ENCODE data around the gene PARN. TPM values are rescaled to one million over a fixed set of nuclear protein-coding genes. Genes with fewer than 3 reads are reported as not detected.

The PARN gene
- total RNA-seq, 1 experiment from 2014 or later = 57.8 TPM

GRCh38 chr16:14448879-14449278 is 181.2 kb downstream of the PARN start:
- H3K36me3 ChIP-seq (ENCODE audit: control insufficient read depth, insufficient read depth, low read length) = no peaks in the 10 kb centered on the region; the same call in 1 of the 2 replicates
- no TSS peak for BruUV-seq (replicated peaks)
- H3K4me3 ChIP-seq (ENCODE audit: low read depth in 2 of 2, low read length in 2 of 2) = no peak overlapping the region
- no peaks in the 10 kb centered on the region for H3K27me3 ChIP-seq (ENCODE audit: control insufficient read depth, insufficient read depth, low read length)
- intact Hi-C loops (cut with micrococcal nuclease; ENCODE audit: unreplicated experiment) = no loop called here
- H3K9me3 ChIP-seq (ENCODE audit: control insufficient read depth, insufficient read depth, low read depth, low read length) = no peaks in the 10 kb centered on the region
- in situ Hi-C loops (cut with HindIII; ENCODE audit: low pct_unique_long_range_greater_than_20kb, low sequenced_read_pairs) = no loop called here
- ChIA-PET CTCF (interaction anchor here (0.6 kb wide), 1 partner anchor 699 kb away, joined by 3 read pairs; no protein-coding TSS in a partner anchor), POLR2A (no interaction called here)
- H3K4me1 ChIP-seq (ENCODE audit: control insufficient read depth, insufficient read depth, low read length) = no peaks in the 10 kb centered on the region
- ATAC-seq (no peak), DNase-seq (ENCODE audit: low read depth, low spot score) (no peak)
- no peak overlapping the region for H3K27ac ChIP-seq (ENCODE audit: low read length)
- TF ChIP-seq SIN3A (IDR thresholded peaks at IDR 0.05; ENCODE audit: borderline replicate concordance, insufficient read depth, low read depth, low read length) (no peak), TCF7L2 (IDR thresholded peaks at IDR 0.05; ENCODE audit: low read depth, low read length) (no peak), REST (IDR thresholded peaks at IDR 0.05; ENCODE audit: insufficient read depth in 1 of 2, low read depth in 2 of 2, low read length in 1 of 2) (no peak), POLR2AphosphoS5 (IDR thresholded peaks at IDR 0.05; ENCODE audit: low read depth, low read length) (no peak)
- TF ChIP-seq, protein P1, sequence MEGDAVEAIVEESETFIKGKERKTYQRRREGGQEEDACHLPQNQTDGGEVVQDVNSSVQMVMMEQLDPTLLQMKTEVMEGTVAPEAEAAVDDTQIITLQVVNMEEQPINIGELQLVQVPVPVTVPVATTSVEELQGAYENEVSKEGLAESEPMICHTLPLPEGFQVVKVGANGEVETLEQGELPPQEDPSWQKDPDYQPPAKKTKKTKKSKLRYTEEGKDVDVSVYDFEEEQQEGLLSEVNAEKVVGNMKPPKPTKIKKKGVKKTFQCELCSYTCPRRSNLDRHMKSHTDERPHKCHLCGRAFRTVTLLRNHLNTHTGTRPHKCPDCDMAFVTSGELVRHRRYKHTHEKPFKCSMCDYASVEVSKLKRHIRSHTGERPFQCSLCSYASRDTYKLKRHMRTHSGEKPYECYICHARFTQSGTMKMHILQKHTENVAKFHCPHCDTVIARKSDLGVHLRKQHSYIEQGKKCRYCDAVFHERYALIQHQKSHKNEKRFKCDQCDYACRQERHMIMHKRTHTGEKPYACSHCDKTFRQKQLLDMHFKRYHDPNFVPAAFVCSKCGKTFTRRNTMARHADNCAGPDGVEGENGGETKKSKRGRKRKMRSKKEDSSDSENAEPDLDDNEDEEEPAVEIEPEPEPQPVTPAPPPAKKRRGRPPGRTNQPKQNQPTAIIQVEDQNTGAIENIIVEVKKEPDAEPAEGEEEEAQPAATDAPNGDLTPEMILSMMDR (IDR thresholded peaks at IDR 0.05) = no peak

DNA sequence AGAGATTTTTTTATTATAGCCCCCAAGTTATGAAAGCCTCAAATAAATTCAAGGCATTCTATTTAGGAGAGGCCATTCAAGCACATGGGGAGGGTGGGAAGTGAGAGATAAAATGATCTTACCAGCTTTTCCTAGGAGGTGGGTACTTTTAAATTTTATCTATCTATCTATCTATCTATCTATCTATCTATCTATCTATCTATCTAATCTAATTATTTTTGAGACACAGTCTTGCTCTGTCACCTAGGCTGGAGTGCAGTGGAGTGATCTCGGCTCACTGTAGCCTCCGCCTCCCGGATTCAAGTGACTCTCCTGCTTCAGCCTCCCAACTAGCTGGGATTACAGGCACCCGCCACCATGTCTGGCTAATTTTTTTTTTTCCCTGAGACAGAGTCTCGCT is 182.3 kb downstream of the PARN start:
- ChIA-PET CTCF (no interaction called here), POLR2A (no interaction called here)
- DNase-seq (ENCODE audit: low read depth, low spot score) (no peak), ATAC-seq (no peak)
- in situ Hi-C loops (cut with HindIII; ENCODE audit: low pct_unique_long_range_greater_than_20kb, low sequenced_read_pairs) = no loop called here
- H3K4me1 ChIP-seq (ENCODE audit: control insufficient read depth, insufficient read depth, low read length) = no peaks in the 10 kb centered on the region
- H3K27ac ChIP-seq (ENCODE audit: low read length) = no peak overlapping the region
- TF ChIP-seq REST (IDR thresholded peaks at IDR 0.05; ENCODE audit: insufficient read depth in 1 of 2, low read depth in 2 of 2, low read length in 1 of 2) (no peak), SIN3A (IDR thresholded peaks at IDR 0.05; ENCODE audit: borderline replicate concordance, insufficient read depth, low read depth, low read length) (no peak), TCF7L2 (IDR thresholded peaks at IDR 0.05; ENCODE audit: low read depth, low read length) (no peak), POLR2AphosphoS5 (IDR thresholded peaks at IDR 0.05; ENCODE audit: low read depth, low read length) (no peak)
- TF ChIP-seq, protein P1 (IDR thresholded peaks at IDR 0.05) = no peak
- no peaks in the 10 kb centered on the region for H3K27me3 ChIP-seq (ENCODE audit: control insufficient read depth, insufficient read depth, low read length)
- no TSS peak for BruUV-seq (replicated peaks)
- no peak overlapping the region for H3K4me3 ChIP-seq (ENCODE audit: low read depth in 2 of 2, low read length in 2 of 2)
- no peaks in the 10 kb centered on the region for H3K9me3 ChIP-seq (ENCODE audit: control insufficient read depth, insufficient read depth, low read depth, low read length)
- intact Hi-C loops (cut with micrococcal nuclease; ENCODE audit: unreplicated experiment) = no loop called here
- H3K36me3 ChIP-seq (ENCODE audit: control insufficient read depth, insufficient read depth, low read length) = no peaks in the 10 kb centered on the region; the same call in 1 of the 2 replicates
